GM12878 (cell line): ENCODE data around the gene SUGCT. TPM values are rescaled to one million over a fixed set of nuclear protein-coding genes. Genes with fewer than 3 reads are reported as not detected.

ENCODE experiments used
- ATAC-seq: fragments of 200-7000 bp; cut with Tn5 transposase; 3 replicates; pipeline ENCODE4 v1.9.1; 2020; ENCODE audit warnings: mild to moderate bottlenecking, moderate library complexity
- BruUV-seq: library from RNA; stranded (reverse); fragments of 400-500 nt; replicated peaks from 2 replicates; lab custom pipeline; 2021; lab: Mats Ljungman, UMichigan
- CTCF ChIA-PET: fragments of 300-600 bp; sonication (Branson Sonifier 250); formaldehyde crosslinking; extraction: SDS; loops from one replicate; lab custom pipeline; 2021; ENCODE audit warnings: inconsistent platforms; lab: Yijun Ruan, JAX
- POLR2A ChIA-PET: fragments of 350-600 bp; formaldehyde crosslinking; extraction: SDS; loops from one replicate; lab custom pipeline; 2021; ENCODE audit warnings: inconsistent platforms; lab: Charles Lee
- RAD21 ChIA-PET: fragments of 300-600 bp; sonication (Branson Sonifier 250); formaldehyde crosslinking; loops from one replicate; lab custom pipeline; 2023; ENCODE audit warnings: antibody characterized with exemption; ENCODE audit not compliant: unreplicated experiment; lab: Charles Lee
- SMC1A ChIA-PET: fragments of 300-600 bp; sonication (Branson Sonifier 250); formaldehyde crosslinking; loops from one replicate; lab custom pipeline; 2023; ENCODE audit not compliant: unreplicated experiment, uncharacterized antibody; lab: Charles Lee
- DNase-seq: peaks from one replicate; pipeline ENCODE4 v3.0.0-alpha.2; 2011; ENCODE audit warnings: low read depth, low spot score
- FAIRE-seq: peaks from 3 replicates; lab custom pipeline; 2011; peaks lifted over from hg19 to GRCh38; lab: Jason Lieb, UNC
- H2AFZ ChIP-seq: 2 replicates; pipeline ENCODE4 v1.6.0; 2011; ENCODE audit warnings: low read depth, low read length, control low read depth; ENCODE audit not compliant: control insufficient read depth
- H3K27ac ChIP-seq: 2 replicates; pipeline ENCODE4 v1.5.1; 2011; ENCODE audit warnings: control low read depth; ENCODE audit not compliant: control insufficient read depth, insufficient read depth
- H3K27me3 ChIP-seq, 2 experiments: replicated peaks in 1 of 2; 2 replicates each; pipeline versions ENCODE4 v1.6.0 to v1.6.1; 2011; ENCODE audit warnings: low read length in 1 of 2; ENCODE audit not compliant: control insufficient read depth in 2 of 2, insufficient read depth in 2 of 2
- H3K36me3 ChIP-seq, 2 experiments: 2 replicates each; pipeline ENCODE4 v1.5.1; 2011; ENCODE audit warnings: low read length in 1 of 2; ENCODE audit not compliant: control insufficient read depth in 2 of 2, insufficient read depth in 2 of 2
- H3K4me1 ChIP-seq: 2 replicates; pipeline ENCODE4 v1.6.1; 2011; ENCODE audit warnings: mild to moderate bottlenecking, low read length, moderate library complexity, mixed read lengths; ENCODE audit not compliant: control insufficient read depth, insufficient read depth
- H3K4me2 ChIP-seq: 2 replicates; pipeline ENCODE4 v1.6.0; 2011; ENCODE audit warnings: control low read depth; ENCODE audit not compliant: control insufficient read depth, insufficient read depth
- H3K4me3 ChIP-seq: fragments of 200-600 bp; sonication (generic); 2 replicates; pipeline ENCODE4 v1.5.1; 2016
- H3K79me2 ChIP-seq: 2 replicates; pipeline ENCODE4 v1.6.0; 2011; ENCODE audit warnings: low read length; ENCODE audit not compliant: control insufficient read depth, insufficient read depth
- H3K9ac ChIP-seq: 2 replicates; pipeline ENCODE4 v1.8.0; 2011; ENCODE audit warnings: low read length, control low read depth, mixed read lengths; ENCODE audit not compliant: control insufficient read depth, insufficient read depth
- H3K9me3 ChIP-seq: replicated peaks from 3 replicates; pipeline ENCODE4 v1.5.1; 2011; ENCODE audit warnings: mild to moderate bottlenecking, low read length; ENCODE audit not compliant: control insufficient read depth, insufficient read depth
- H4K20me1 ChIP-seq: 2 replicates; pipeline ENCODE4 v1.6.0; 2011; ENCODE audit not compliant: control insufficient read depth, insufficient read depth
- ATF7 ChIP-seq: fragments of 450-650 bp; IDR thresholded peaks from 2 replicates; pipeline ENCODE4 v1.6.1; 2016; ENCODE audit warnings: low read depth, mild to moderate bottlenecking
- BRCA1 ChIP-seq: IDR thresholded peaks from 2 replicates; pipeline ENCODE4 v1.6.1; 2011; ENCODE audit warnings: low read depth, low read length, improper control_type of control experiment
- CBX3 ChIP-seq: fragments of 200-600 bp; sonication (generic); IDR thresholded peaks from 2 replicates; pipeline ENCODE4 v1.6.1; 2016; ENCODE audit warnings: low read depth, borderline replicate concordance
- CREM ChIP-seq: IDR thresholded peaks from 2 replicates; pipeline ENCODE4 v1.6.1; 2014; ENCODE audit warnings: antibody characterized with exemption, low read depth
- EGR1 ChIP-seq, 2 experiments: IDR thresholded peaks; 1 replicate in 1 of 2; 2 replicates in 1 of 2; pipeline ENCODE4 v1.6.1; 2011 to 2012; ENCODE audit warnings: low read depth in 2 of 2, low read length in 2 of 2, borderline replicate concordance in 1 of 2, mild to moderate bottlenecking in 1 of 2, moderate library complexity in 1 of 2
- ESRRA ChIP-seq: IDR thresholded peaks from 2 replicates; pipeline ENCODE4 v1.6.1; 2012; ENCODE audit warnings: mild to moderate bottlenecking, low read length, improper control_type of control experiment
- FOXK2 ChIP-seq: fragments of 450-650 bp; IDR thresholded peaks from 2 replicates; pipeline ENCODE4 v1.6.1; 2017; ENCODE audit warnings: mild to moderate bottlenecking, moderate library complexity
- RB1 ChIP-seq: fragments of 450-650 bp; formaldehyde crosslinking; IDR thresholded peaks from 2 replicates; pipeline ENCODE4 v1.6.1; 2017; ENCODE audit warnings: mild to moderate bottlenecking, borderline replicate concordance
- TCF12 ChIP-seq: IDR thresholded peaks from 2 replicates; pipeline ENCODE4 v1.6.1; 2011; ENCODE audit warnings: low read depth, mild to moderate bottlenecking, low read length
- ZNF622 ChIP-seq: fragments of 450-650 bp; IDR thresholded peaks from 2 replicates; pipeline ENCODE4 v1.6.1; 2017; ENCODE audit warnings: mild to moderate bottlenecking, inconsistent platforms
- whole genome bisulfite sequencing: methylation state at CpG from one replicate; pipeline ENCODE4 v1.1.6; 2016; ENCODE audit warnings: low lambda C conversion rate; ENCODE audit not compliant: insufficient replicate concordance, insufficient coverage; ENCODE audit errors: missing lambda C conversion rate; 5-methylcytosine and 5-hydroxymethylcytosine counted together
- in situ Hi-C: fragments of 300-500 bp; cut with MboI; formaldehyde crosslinking; loops from 9 replicates; pipeline ENCODE4 v1.14.3; 2018; ENCODE audit warnings: mixed read lengths
- intact Hi-C: fragments of 100-400 bp; cut with micrococcal nuclease; formaldehyde crosslinking; loops from one replicate; pipeline ENCODE4 v1.14.2; 2022; ENCODE audit not compliant: unreplicated experiment
- polyA plus RNA-seq, 11 experiments: library from polyadenylated mRNA; depleted of rRNA in 4 of 11; unstranded in 6 of 11; stranded (reverse) in 5 of 11; fragments of >200 nt; fragmentation: Nextera tagmentation in 4 of 11; fragmentation: Illumina TruSeq in 1 of 11; extraction: Ambion mirVana in 4 of 11; extraction: Trizol in 1 of 11; gene quantifications; 1 replicate in 1 of 11; 2 replicates in 10 of 11; pipeline versions ENCODE4 v1.2.1 to v1.2.3, GENCODE V29; 2011 to 2016; ENCODE audit warnings: inconsistent platforms in 2 of 11, missing spikeins in 2 of 11, low read depth in 1 of 11
- total RNA-seq, 4 experiments: library from RNA; depleted of rRNA in 3 of 4; stranded (reverse); fragments of >200 nt in 3 of 4; fragmentation: Illumina TruSeq in 1 of 4; extraction: Trizol in 1 of 4; gene quantifications; 2 replicates each; pipeline versions ENCODE4 v1.2.1 to v1.2.3, GENCODE V29; 2013 to 2021
- TF ChIP-seq, protein P1 (sequence below): fragments of 450-650 bp; IDR thresholded peaks from 2 replicates; pipeline ENCODE4 v1.6.1; 2018; ENCODE audit warnings: borderline replicate concordance, mild to moderate bottlenecking; ENCODE audit not compliant: partially characterized antibody
- TF ChIP-seq, protein P2 (sequence below): IDR thresholded peaks from 2 replicates; pipeline ENCODE4 v1.6.1; 2012; ENCODE audit warnings: low read depth, low read length, improper control_type of control experiment

Gene SUGCT
- total and polyA plus RNA-seq, 10 of the 15 experiments (the other 5 are each of a cell fraction or from before 2014, with no cell fraction given) = 0.08 to 1.2 (median 0.67) TPM; not detected in 1

DNA sequence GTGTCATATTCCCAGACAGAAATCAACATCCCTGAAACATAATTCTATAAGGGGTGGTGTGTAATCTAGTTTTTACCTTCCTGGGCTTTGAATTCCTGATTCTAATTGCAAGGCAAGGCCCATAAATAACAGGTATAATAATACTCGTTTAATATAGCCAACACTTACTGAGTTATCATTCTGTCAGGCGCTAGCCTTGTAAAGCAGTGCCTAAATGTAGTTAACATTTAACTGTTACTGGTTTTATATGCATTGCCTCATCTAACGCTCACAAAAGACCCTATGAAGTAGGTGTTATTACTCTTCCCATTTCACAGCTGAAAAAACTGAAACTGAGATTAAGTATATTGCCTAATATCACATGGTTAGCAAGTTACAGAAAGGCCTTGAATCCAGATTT lies 772.5 kb downstream of the SUGCT start:
- POLR2A ChIA-PET = interaction anchor here (0.6 kb wide), 1 partner anchor 800 kb away, joined by 3 read pairs; no protein-coding TSS in a partner anchor
- WGBS = 22% methylated on average over 3 of the region's 3 CpGs
- intact Hi-C loops = no loop called here
- no peaks in the 10 kb centered on the region for H3K79me2 ChIP-seq
- TF ChIP-seq EGR1 (IDR thresholded peaks at IDR 0.05; ENCODE audit: borderline replicate concordance in 1 of 2, low read depth in 2 of 2, low read length in 2 of 2) (no peak), ATF7 (peak; percentile 37; the same call in 1 of the 2 replicates)
- no TSS peak for BruUV-seq
- H3K9ac ChIP-seq = no peak overlapping the region
- H3K9me3 ChIP-seq = no peaks in the 10 kb centered on the region
- no peaks in the 10 kb centered on the region for H3K4me1 ChIP-seq
- in situ Hi-C loops = no loop called here
- H3K27ac ChIP-seq = no peak overlapping the region
- RAD21 ChIA-PET = interaction anchor here (1.8 kb wide), 1 partner anchor 12 kb away, joined by 6 read pairs; no protein-coding TSS in a partner anchor
- H4K20me1 ChIP-seq = no peaks in the 10 kb centered on the region
- SMC1A ChIA-PET = no interaction called here
- H3K4me2 ChIP-seq = no peak overlapping the region
- CTCF ChIA-PET = interaction anchor here (0.8 to 1.1 kb wide), 3 partner anchors 10 to 96 kb away, joined by 4 to 5 read pairs (median 5); no protein-coding TSS in a partner anchor
- no peak overlapping the region for H2AFZ ChIP-seq
- H3K4me3 ChIP-seq = no peak overlapping the region
- no peaks in the 10 kb centered on the region for H3K36me3 ChIP-seq
- FAIRE-seq (no peak), ATAC-seq (no peak; the same call in 2 of the 3 replicates), DNase-seq (no peak)
- no peaks in the 10 kb centered on the region for H3K27me3 ChIP-seq

DNA sequence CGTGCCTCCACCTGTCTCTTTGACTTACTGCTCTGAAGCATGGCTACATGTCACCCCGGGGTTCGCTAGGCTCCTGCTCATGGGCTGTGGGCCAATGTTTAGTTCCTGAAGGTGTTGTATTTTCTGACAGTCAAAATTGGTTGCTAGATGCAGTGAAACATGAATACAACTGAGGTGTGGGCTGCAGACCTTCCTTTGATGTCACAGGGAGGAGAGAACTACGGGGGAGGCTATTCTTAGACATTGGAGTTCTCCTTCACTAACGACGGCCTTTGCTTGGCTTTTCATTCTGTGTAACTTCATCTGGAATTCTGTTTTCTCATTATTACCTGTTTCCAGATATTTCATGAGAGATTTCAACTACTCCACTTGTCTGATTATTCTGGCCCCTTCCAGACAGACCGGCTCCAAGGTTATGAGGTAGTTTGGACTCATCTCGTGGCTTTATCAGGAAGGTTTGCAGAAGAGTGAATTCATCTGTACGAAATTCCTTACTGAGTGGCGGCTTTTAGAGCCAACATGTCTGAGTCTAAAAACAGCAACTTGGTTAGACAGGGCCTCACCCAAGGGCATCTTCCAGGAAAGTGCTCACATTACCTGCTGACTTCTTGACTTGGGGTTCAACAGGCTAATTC lies 774.7 kb downstream of the SUGCT start:
- RAD21 ChIA-PET = no interaction called here

More for the DNA sequence above, 774.7 kb downstream of the SUGCT start:
- intact Hi-C loops = no loop called here
- Histone ChIP-seq H3K4me1 (no peaks in the 10 kb centered on the region), H3K27ac (no peak overlapping the region), H2AFZ (no peak overlapping the region), H3K36me3 (no peaks in the 10 kb centered on the region), H3K4me3 (no peak overlapping the region), H3K79me2 (no peaks in the 10 kb centered on the region), H3K9me3 (no peaks in the 10 kb centered on the region), H3K27me3 (no peaks in the 10 kb centered on the region), H3K4me2 (no peak overlapping the region), H3K9ac (no peak overlapping the region), H4K20me1 (no peaks in the 10 kb centered on the region)
- DNase-seq = no peak
- ATAC-seq = no peak
- BruUV-seq = no TSS peak
- ChIA-PET POLR2A (no interaction called here), SMC1A (no interaction called here), CTCF (no interaction called here)
- in situ Hi-C loops = no loop called here
- FAIRE-seq = no peak
- WGBS = 11% methylated on average over 10 of the region's 10 CpGs
- TF ChIP-seq TCF12 = no peak
- TF ChIP-seq, protein P1, sequence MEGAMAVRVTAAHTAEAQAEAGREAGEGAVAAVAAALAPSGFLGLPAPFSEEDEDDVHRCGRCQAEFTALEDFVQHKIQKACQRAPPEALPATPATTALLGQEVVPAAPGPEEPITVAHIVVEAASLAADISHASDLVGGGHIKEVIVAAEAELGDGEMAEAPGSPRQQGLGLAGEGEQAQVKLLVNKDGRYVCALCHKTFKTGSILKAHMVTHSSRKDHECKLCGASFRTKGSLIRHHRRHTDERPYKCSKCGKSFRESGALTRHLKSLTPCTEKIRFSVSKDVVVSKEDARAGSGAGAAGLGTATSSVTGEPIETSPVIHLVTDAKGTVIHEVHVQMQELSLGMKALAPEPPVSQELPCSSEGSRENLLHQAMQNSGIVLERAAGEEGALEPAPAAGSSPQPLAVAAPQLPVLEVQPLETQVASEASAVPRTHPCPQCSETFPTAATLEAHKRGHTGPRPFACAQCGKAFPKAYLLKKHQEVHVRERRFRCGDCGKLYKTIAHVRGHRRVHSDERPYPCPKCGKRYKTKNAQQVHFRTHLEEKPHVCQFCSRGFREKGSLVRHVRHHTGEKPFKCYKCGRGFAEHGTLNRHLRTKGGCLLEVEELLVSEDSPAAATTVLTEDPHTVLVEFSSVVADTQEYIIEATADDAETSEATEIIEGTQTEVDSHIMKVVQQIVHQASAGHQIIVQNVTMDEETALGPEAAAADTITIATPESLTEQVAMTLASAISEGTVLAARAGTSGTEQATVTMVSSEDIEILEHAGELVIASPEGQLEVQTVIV = no peak
- TF ChIP-seq, protein P2, sequence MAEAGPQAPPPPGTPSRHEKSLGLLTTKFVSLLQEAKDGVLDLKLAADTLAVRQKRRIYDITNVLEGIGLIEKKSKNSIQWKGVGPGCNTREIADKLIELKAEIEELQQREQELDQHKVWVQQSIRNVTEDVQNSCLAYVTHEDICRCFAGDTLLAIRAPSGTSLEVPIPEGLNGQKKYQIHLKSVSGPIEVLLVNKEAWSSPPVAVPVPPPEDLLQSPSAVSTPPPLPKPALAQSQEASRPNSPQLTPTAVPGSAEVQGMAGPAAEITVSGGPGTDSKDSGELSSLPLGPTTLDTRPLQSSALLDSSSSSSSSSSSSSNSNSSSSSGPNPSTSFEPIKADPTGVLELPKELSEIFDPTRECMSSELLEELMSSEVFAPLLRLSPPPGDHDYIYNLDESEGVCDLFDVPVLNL = no peak
- no peak for TF ChIP-seq BRCA1
- no peak for TF ChIP-seq CBX3
- no peak for TF ChIP-seq CREM
- TF ChIP-seq RB1 = no peak
- TF ChIP-seq FOXK2 = no peak
- TF ChIP-seq EGR1 (IDR thresholded peaks at IDR 0.05; ENCODE audit: borderline replicate concordance in 1 of 2, low read depth in 2 of 2, low read length in 2 of 2) = no peak
- no peak for TF ChIP-seq ESRRA
- no peak for TF ChIP-seq ZNF622
